ENCODE measurements around the gene SH3D19.

Gene SH3D19

GRCh38 chr4:151175754-151176631 lies 149.4 kb downstream of the SH3D19 start:
- no peaks in the 10 kb centered on the region for H3K36me3 ChIP-seq (ENCODE audit: control insufficient read depth, insufficient read depth, low read length)
- H3K27me3 ChIP-seq (replicated peaks; ENCODE audit: control insufficient read depth, insufficient read depth, low read length): no peaks in the 10 kb centered on the region
- no peak for TF ChIP-seq CTCF (IDR thresholded peaks at IDR 0.05; ENCODE audit: insufficient read depth, low read length, poor library complexity, severe bottlenecking)
- DNase-seq (ENCODE audit: extremely low read depth, insufficient read length): no peak
- no peak overlapping the region for H3K4me3 ChIP-seq (replicated peaks; ENCODE audit: low read depth, low read length)

GRCh38 chr4:151175233-151175632 lies 150.2 kb downstream of the SH3D19 start:
- no peaks in the 10 kb centered on the region for H3K36me3 ChIP-seq (ENCODE audit: control insufficient read depth, insufficient read depth, low read length)
- H3K27me3 ChIP-seq (replicated peaks; ENCODE audit: control insufficient read depth, insufficient read depth, low read length): no peaks in the 10 kb centered on the region
- TF ChIP-seq CTCF (IDR thresholded peaks at IDR 0.05; ENCODE audit: insufficient read depth, low read length, poor library complexity, severe bottlenecking): no peak
- DNase-seq (ENCODE audit: extremely low read depth, insufficient read length): no peak
- no peak overlapping the region for H3K4me3 ChIP-seq (replicated peaks; ENCODE audit: low read depth, low read length)

GRCh38 chr4:151174784-151175183 lies 150.6 kb downstream of the SH3D19 start:
- DNase-seq (ENCODE audit: extremely low read depth, insufficient read length): no peak
- H3K27me3 ChIP-seq (replicated peaks; ENCODE audit: control insufficient read depth, insufficient read depth, low read length): no peaks in the 10 kb centered on the region
- no peak overlapping the region for H3K4me3 ChIP-seq (replicated peaks; ENCODE audit: low read depth, low read length)
- H3K36me3 ChIP-seq (ENCODE audit: control insufficient read depth, insufficient read depth, low read length): no peaks in the 10 kb centered on the region
- no peak for TF ChIP-seq CTCF (IDR thresholded peaks at IDR 0.05; ENCODE audit: insufficient read depth, low read length, poor library complexity, severe bottlenecking)

GRCh38 chr4:151173871-151174270 lies 151.5 kb downstream of the SH3D19 start:
- no peak for TF ChIP-seq CTCF (IDR thresholded peaks at IDR 0.05; ENCODE audit: insufficient read depth, low read length, poor library complexity, severe bottlenecking)
- no peaks in the 10 kb centered on the region for H3K27me3 ChIP-seq (replicated peaks; ENCODE audit: control insufficient read depth, insufficient read depth, low read length)
- DNase-seq (ENCODE audit: extremely low read depth, insufficient read length): no peak
- H3K4me3 ChIP-seq (replicated peaks; ENCODE audit: low read depth, low read length): no peak overlapping the region
- H3K36me3 ChIP-seq (ENCODE audit: control insufficient read depth, insufficient read depth, low read length): no peaks in the 10 kb centered on the region

GRCh38 chr4:151169900-151170299 lies 155.5 kb downstream of the SH3D19 start:
- Histone ChIP-seq H3K36me3 (ENCODE audit: control insufficient read depth, insufficient read depth, low read length) (no peaks in the 10 kb centered on the region), H3K4me3 (replicated peaks; ENCODE audit: low read depth, low read length) (no peak overlapping the region), H3K27me3 (replicated peaks; ENCODE audit: control insufficient read depth, insufficient read depth, low read length) (no peaks in the 10 kb centered on the region)
- TF ChIP-seq CTCF (IDR thresholded peaks at IDR 0.05; ENCODE audit: insufficient read depth, low read length, poor library complexity, severe bottlenecking): no peak
- no peak for DNase-seq (ENCODE audit: extremely low read depth, insufficient read length)
